OCI-LY1 (cell line): Measurements from ENCODE around the gene CLSTN2.

ENCODE experiments used
- H2AFZ ChIP-seq: fragments of 200-600 bp; sonication (generic), shearing (Covaris generic); 2 replicates; pipeline ENCODE4 v1.6.0; 2014; ENCODE audit warnings: antibody characterized with exemption, mild to moderate bottlenecking, low read length
- H3F3A ChIP-seq: fragments of 200-600 bp; sonication (generic), shearing (Covaris generic); 2 replicates; pipeline ENCODE4 v1.6.0; 2014; ENCODE audit warnings: mild to moderate bottlenecking, antibody characterized with exemption, low read length, moderate library complexity; ENCODE audit not compliant: insufficient read depth
- H3K27ac ChIP-seq: fragments of 200-600 bp; sonication (generic); 2 replicates; pipeline ENCODE4 v1.5.1; 2014; ENCODE audit warnings: low read length, mixed run types, mild to moderate bottlenecking, low read depth; ENCODE audit not compliant: poor library complexity, severe bottlenecking
- H3K27me3 ChIP-seq: fragments of 200-600 bp; sonication (generic); 2 replicates; pipeline ENCODE4 v1.6.0; 2014; ENCODE audit warnings: antibody characterized with exemption, mild to moderate bottlenecking, low read length, moderate library complexity; ENCODE audit not compliant: insufficient read depth
- H3K36me3 ChIP-seq: fragments of 200-600 bp; sonication (generic); 2 replicates; pipeline ENCODE4 v1.6.1; 2014; ENCODE audit warnings: mild to moderate bottlenecking, antibody characterized with exemption, low read length, moderate library complexity, mixed read lengths; ENCODE audit not compliant: insufficient read depth
- H3K4me1 ChIP-seq: fragments of 200-600 bp; sonication (generic); 2 replicates; pipeline ENCODE4 v1.5.1; 2014; ENCODE audit warnings: mild to moderate bottlenecking, low read length, moderate library complexity; ENCODE audit not compliant: insufficient read depth, severe bottlenecking
- H3K4me2 ChIP-seq: fragments of 200-600 bp; sonication (generic), shearing (Covaris generic); 2 replicates; pipeline ENCODE4 v1.6.1; 2014; ENCODE audit warnings: low read length
- H3K4me3 ChIP-seq: fragments of 200-600 bp; sonication (generic); 2 replicates; pipeline ENCODE4 v1.5.1; 2014; ENCODE audit warnings: low read length, low read depth, mild to moderate bottlenecking, mixed read lengths; ENCODE audit not compliant: poor library complexity, severe bottlenecking
- H3K79me2 ChIP-seq: fragments of 200-600 bp; shearing (Covaris generic); 2 replicates; pipeline ENCODE4 v1.6.1; 2016; ENCODE audit warnings: mixed run types, low read length, mixed read lengths; ENCODE audit not compliant: insufficient read depth
- H3K9ac ChIP-seq: fragments of 200-600 bp; sonication (generic), shearing (Covaris generic); 2 replicates; pipeline ENCODE4 v1.6.1; 2014; ENCODE audit warnings: mild to moderate bottlenecking, low read length, mixed read lengths
- H3K9me2 ChIP-seq: fragments of 200-600 bp; sonication (generic), shearing (Covaris generic); 2 replicates; pipeline ENCODE4 v1.6.1; 2014; ENCODE audit warnings: low read depth, mild to moderate bottlenecking, low read length, mixed read lengths
- H3K9me3 ChIP-seq: fragments of 200-600 bp; shearing (Covaris generic); 2 replicates; pipeline ENCODE4 v1.6.1; 2014; ENCODE audit warnings: low read length, mixed read lengths
- H4K20me1 ChIP-seq: fragments of 200-600 bp; sonication (generic), shearing (Covaris generic); 2 replicates; pipeline ENCODE4 v1.6.0; 2016; ENCODE audit warnings: mild to moderate bottlenecking, low read length; ENCODE audit not compliant: insufficient read depth
- EZH2 ChIP-seq: fragments of 200-600 bp; sonication (generic), shearing (Covaris generic); IDR thresholded peaks from 2 replicates; pipeline ENCODE4 v1.8.0; 2017; ENCODE audit warnings: borderline replicate concordance, mixed run types, mild to moderate bottlenecking, antibody characterized with exemption, low read length, moderate library complexity, mixed read lengths
- TF ChIP-seq, protein P1 (sequence below): fragments of 200-600 bp; sonication (generic), shearing (Covaris generic); IDR thresholded peaks from 2 replicates; pipeline ENCODE4 v1.5.1; 2017; ENCODE audit warnings: mild to moderate bottlenecking, antibody characterized with exemption, low read length, moderate library complexity, mixed read lengths

CLSTN2 gene

DNA sequence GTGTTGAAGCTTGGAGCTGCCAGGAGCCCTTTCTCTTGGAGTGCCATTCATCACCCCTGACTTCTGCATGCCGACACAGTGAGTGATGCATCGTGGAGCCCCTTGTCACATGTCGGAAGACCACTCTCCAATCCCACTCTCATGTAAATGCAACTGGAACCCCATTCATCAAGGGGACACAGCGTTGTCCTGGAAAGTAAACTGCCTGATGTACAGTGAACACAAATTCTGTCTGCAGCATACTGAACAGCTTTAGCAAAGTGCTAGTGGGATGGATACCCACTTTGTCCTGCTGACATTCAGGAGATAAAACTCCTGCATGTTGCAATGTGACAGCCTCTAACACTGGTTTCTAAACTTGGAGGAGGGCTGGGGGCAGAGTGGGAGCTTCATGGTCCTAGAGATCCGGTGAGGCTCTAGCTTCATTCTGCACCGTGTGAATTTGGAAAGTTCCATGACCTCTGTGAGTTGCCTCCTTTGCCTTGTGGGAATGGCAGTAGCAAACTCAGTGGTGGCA lies 194.8 kb downstream of the CLSTN2 start:
- Histone ChIP-seq H3K4me2 (no peak overlapping the region), H2AFZ (no peak overlapping the region), H3K27me3 (no peaks in the 10 kb centered on the region), H3F3A (no peaks in the 10 kb centered on the region), H3K4me1 (no peaks in the 10 kb centered on the region), H3K9me3 (no peaks in the 10 kb centered on the region), H3K9ac (no peak overlapping the region), H4K20me1 (no peaks in the 10 kb centered on the region), H3K9me2 (no peaks in the 10 kb centered on the region), H3K79me2 (no peaks in the 10 kb centered on the region), H3K4me3 (no peak overlapping the region), H3K36me3 (no peaks in the 10 kb centered on the region), H3K27ac (no peak overlapping the region)
- no peak for TF ChIP-seq EZH2
- TF ChIP-seq, protein P1, sequence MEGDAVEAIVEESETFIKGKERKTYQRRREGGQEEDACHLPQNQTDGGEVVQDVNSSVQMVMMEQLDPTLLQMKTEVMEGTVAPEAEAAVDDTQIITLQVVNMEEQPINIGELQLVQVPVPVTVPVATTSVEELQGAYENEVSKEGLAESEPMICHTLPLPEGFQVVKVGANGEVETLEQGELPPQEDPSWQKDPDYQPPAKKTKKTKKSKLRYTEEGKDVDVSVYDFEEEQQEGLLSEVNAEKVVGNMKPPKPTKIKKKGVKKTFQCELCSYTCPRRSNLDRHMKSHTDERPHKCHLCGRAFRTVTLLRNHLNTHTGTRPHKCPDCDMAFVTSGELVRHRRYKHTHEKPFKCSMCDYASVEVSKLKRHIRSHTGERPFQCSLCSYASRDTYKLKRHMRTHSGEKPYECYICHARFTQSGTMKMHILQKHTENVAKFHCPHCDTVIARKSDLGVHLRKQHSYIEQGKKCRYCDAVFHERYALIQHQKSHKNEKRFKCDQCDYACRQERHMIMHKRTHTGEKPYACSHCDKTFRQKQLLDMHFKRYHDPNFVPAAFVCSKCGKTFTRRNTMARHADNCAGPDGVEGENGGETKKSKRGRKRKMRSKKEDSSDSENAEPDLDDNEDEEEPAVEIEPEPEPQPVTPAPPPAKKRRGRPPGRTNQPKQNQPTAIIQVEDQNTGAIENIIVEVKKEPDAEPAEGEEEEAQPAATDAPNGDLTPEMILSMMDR, result no peak

DNA sequence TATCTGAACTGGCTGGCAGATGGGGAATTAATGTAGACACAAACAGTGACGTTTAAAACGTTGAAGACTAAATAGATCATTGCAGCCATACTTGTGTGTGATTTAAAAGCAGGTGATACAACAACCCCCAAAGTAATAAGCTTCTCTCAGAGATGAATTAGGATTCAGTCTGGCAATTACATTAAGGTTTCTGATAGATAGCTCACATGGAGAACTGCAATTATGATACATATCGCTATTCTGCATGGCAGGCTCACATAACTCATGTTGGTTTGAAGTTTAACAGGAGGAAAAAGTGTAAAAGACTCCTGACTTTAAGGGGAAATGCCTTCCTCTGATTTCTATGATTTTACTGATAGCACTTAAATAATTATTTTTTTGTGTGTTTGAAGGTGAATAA lies 196.9 kb downstream of the CLSTN2 start:
- no peaks in the 10 kb centered on the region for H3K79me2 ChIP-seq
- H3K4me1 ChIP-seq, result no peaks in the 10 kb centered on the region
- H3K9me2 ChIP-seq, result no peaks in the 10 kb centered on the region
- no peaks in the 10 kb centered on the region for H3F3A ChIP-seq
- no peaks in the 10 kb centered on the region; the same call in 1 of the 2 replicates for H3K27me3 ChIP-seq
- no peak overlapping the region for H3K4me3 ChIP-seq
- H2AFZ ChIP-seq, result no peak overlapping the region
- no peaks in the 10 kb centered on the region for H3K9me3 ChIP-seq
- TF ChIP-seq, protein P1, result no peak
- no peak for TF ChIP-seq EZH2
- no peaks in the 10 kb centered on the region for H4K20me1 ChIP-seq
- no peaks in the 10 kb centered on the region for H3K36me3 ChIP-seq
- no peak overlapping the region for H3K9ac ChIP-seq
- no peak overlapping the region for H3K4me2 ChIP-seq
- no peak overlapping the region for H3K27ac ChIP-seq

DNA sequence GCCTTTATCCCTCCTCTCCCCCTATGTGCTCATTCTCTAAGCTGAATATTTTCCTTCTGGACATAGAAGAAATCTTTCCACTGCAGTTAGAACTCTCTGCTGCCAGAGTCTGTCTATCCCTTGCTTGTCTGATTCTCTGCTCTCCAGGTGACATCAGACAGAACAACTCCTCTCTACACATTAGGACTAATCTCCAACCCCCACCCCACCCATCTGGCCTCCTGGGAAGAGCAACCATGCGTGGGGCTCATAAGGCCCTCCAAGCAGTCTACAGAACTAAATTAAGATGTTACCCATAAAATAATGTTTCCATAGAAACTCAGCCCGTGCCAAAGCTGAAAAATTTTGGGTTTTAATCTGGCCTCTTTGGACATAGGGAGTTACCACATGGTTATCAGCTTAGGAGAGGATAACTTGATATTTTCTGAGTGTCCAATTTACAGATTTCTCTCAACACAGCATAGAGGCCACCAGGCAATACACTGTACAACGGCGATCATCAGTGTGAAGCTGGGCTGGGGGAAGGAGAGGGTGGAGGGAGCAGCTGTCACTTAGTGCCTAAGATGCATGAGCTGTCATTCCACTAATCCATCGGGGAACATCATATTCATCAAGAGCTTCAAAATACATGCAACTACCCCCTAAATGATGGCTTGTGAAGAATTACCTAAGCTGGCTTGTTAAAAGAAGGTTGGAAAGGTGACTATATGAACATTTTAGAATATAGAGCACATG lies 199.4 kb downstream of the CLSTN2 start:
- H3K4me2 ChIP-seq, result no peak overlapping the region
- no peaks in the 10 kb centered on the region for H3K4me1 ChIP-seq
- no peak overlapping the region for H3K27ac ChIP-seq
- H3K4me3 ChIP-seq, result no peak overlapping the region
- no peak overlapping the region for H3K9ac ChIP-seq
- H2AFZ ChIP-seq, result no peak overlapping the region
- no peaks in the 10 kb centered on the region for H3K79me2 ChIP-seq
- H4K20me1 ChIP-seq, result no peaks in the 10 kb centered on the region
- TF ChIP-seq, protein P1, result no peak
- no peak for TF ChIP-seq EZH2
- H3K9me2 ChIP-seq, result no peaks in the 10 kb centered on the region
- no peaks in the 10 kb centered on the region for H3K36me3 ChIP-seq
- no peaks in the 10 kb centered on the region; the same call in 1 of the 2 replicates for H3K27me3 ChIP-seq
- no peaks in the 10 kb centered on the region for H3K9me3 ChIP-seq
- no peaks in the 10 kb centered on the region for H3F3A ChIP-seq
